HAP-1 (cell line): ENCODE results near the gene TASOR2.

ENCODE experiments used
- DNase-seq, 2 experiments: peaks; one replicate each; pipeline ENCODE4 v3.0.0-alpha.2; 2016 to 2020; ENCODE audit warnings: low spot score in 2 of 2
- H3K27me3 ChIP-seq: fragments of 250-450 bp; sonication (Bioruptor Pico); 2 replicates; pipeline ENCODE4 v1.5.1; 2020; ENCODE audit warnings: low read depth, mild to moderate bottlenecking, moderate library complexity
- H3K36me3 ChIP-seq: fragments of 250-450 bp; sonication (Bioruptor Pico); replicated peaks from 2 replicates; pipeline ENCODE4 v1.5.1; 2020; ENCODE audit warnings: mild to moderate bottlenecking
- H3K4me1 ChIP-seq: fragments of 250-450 bp; sonication (Bioruptor Pico); 2 replicates; pipeline ENCODE4 v1.5.1; 2020; ENCODE audit warnings: mild to moderate bottlenecking
- H3K4me3 ChIP-seq: fragments of 250-450 bp; sonication (Bioruptor Pico); 2 replicates; pipeline ENCODE4 v1.5.1; 2020; ENCODE audit warnings: mild to moderate bottlenecking, moderate library complexity
- H3K9me3 ChIP-seq: fragments of 250-450 bp; sonication (Bioruptor Pico); 2 replicates; pipeline ENCODE4 v1.5.1; 2020; ENCODE audit warnings: mild to moderate bottlenecking, moderate library complexity
- in situ Hi-C: fragments of 300-500 bp; cut with MboI; formaldehyde crosslinking; loops from 3 replicates; pipeline ENCODE4 v1.14.3; 2020; ENCODE audit warnings: low sequenced_read_pairs, inconsistent platforms, mixed read lengths

TASOR2 gene, protein sequence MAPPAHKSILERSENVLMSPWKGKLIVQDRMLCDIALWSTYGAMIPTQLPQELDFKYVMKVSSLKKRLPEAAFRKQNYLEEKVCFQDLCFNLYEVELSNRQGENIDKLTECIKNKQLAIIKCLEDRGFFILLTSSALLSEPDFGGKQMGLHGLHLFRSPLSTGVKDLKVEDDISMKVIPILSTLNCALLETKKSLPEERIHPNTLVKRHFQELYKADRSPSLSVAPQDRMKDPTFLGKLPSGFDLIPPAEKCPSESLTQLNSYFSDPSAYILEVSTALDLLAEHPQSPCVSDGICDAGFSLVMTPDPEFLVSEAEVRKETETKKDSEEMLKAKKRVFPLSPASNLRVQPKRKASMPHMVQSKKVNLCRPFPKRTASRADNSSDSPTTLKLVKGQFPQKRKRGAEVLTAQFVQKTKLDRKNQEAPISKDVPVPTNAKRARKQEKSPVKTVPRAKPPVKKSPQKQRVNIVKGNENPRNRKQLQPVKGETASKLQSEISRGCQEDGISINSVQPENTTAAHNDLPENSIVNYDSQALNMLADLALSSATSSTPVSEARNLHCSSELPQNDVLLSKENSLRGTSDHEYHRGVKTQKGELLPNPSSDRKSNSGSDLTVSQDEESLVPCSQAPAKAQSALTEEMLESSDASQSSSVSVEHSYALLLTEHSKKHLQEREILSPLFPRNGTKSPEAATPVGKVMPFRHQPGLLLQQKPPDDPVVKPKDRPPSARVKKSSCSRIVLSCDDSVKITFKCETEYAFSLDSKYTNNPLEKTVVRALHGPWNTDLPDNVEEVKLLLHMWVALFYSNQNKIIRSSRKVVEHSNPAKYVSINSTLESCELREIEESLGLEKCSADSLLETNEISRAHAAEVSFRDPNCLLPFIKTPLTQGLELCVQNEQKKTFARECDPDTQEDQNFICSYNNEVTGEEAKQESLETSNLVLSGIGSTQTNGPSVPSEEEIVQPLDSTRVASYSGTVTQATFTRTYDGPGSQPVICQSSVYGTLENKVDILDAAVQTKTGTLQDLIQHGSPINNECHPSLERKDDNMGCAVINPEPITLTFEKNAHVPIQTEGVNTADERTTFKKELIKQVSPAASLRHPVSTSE (N-terminal part only)

GRCh38 chr10:5684318-5684970 lies at the start of gene TASOR2:
Gene TASOR2, plus strand, starts transcription at chr10:5684838. Its CDS starts 35,805 bp downstream, at chr10:5720643.
- Histone ChIP-seq H3K9me3 (peaks cover 4% of the 10 kb centered on the region; the same call in 1 of the 2 replicates), H3K4me1 (peaks cover 15% of the 10 kb centered on the region), H3K36me3 (no peaks in the 10 kb centered on the region), H3K4me3 (peak within 1 kb of the TSS; percentile 76), H3K27me3 (peaks cover 3% of the 10 kb centered on the region)
- peak; percentile 97 to 98 for DNase-seq
- in situ Hi-C loops: no loop called here

GRCh38 chr10:5634918-5635317 lies 49.7 kb upstream of the TASOR2 start:
- in situ Hi-C loops: no loop called here
- no peak overlapping the region for H3K4me3 ChIP-seq
- DNase-seq: no peak
- no peaks in the 10 kb centered on the region for H3K27me3 ChIP-seq
- no peaks in the 10 kb centered on the region for H3K9me3 ChIP-seq
- peaks cover 2% of the 10 kb centered on the region for H3K36me3 ChIP-seq
- H3K4me1 ChIP-seq: no peaks in the 10 kb centered on the region

GRCh38 chr10:5638494-5638893 lies 46.1 kb upstream of the TASOR2 start:
- in situ Hi-C loops: no loop called here
- Histone ChIP-seq H3K9me3 (no peaks in the 10 kb centered on the region), H3K27me3 (no peaks in the 10 kb centered on the region), H3K4me1 (no peaks in the 10 kb centered on the region), H3K36me3 (peaks cover 20% of the 10 kb centered on the region), H3K4me3 (no peak overlapping the region)
- no peak for DNase-seq

DNA sequence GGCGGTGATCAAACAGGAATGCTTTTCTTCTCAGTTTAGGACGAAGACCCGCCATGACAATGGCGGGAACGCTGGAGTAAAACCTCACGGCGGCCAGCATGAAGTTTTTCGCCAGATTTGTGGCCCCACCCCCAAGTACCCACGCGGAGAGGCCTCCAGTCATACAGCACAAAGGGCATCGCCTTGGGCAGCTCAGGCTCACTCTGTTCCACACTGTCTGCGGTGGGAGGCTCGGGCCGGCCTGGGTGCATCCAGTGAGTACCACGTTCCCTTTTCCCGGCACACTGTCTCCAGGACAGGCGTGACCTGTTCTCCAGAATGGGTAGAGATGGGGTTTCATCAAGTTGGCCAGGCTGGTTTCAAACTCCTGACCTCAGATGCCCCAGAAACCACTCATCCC lies 45.6 kb upstream of the TASOR2 start:
- no peak for DNase-seq
- Histone ChIP-seq H3K4me3 (no peak overlapping the region), H3K4me1 (no peaks in the 10 kb centered on the region), H3K9me3 (no peaks in the 10 kb centered on the region), H3K36me3 (peaks cover 20% of the 10 kb centered on the region), H3K27me3 (no peaks in the 10 kb centered on the region)
- in situ Hi-C loops: no loop called here

DNA sequence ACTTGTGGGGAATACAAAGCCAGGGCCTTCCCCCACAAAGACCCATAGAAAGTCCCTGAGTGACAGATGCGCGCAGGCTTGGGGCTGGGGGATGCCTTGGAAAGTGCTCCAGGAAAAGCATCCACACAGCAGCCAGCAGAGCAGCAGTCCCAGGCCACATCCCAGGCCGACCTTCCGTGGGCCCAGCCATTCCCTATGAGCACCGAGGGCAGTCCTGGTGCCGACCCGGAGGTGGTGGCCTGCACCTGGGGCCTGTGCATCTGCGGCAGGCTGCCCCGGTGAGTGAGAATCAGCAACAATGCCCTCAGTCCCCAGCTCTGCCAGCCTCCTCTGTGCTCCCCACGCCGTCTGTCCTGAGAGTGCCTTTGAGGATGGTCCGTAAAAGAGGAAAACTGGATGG lies 44.6 kb upstream of the TASOR2 start:
- no peaks in the 10 kb centered on the region for H3K9me3 ChIP-seq
- no peaks in the 10 kb centered on the region for H3K27me3 ChIP-seq
- no peak for DNase-seq
- peaks cover 24% of the 10 kb centered on the region for H3K36me3 ChIP-seq
- H3K4me3 ChIP-seq: no peak overlapping the region
- in situ Hi-C loops: no loop called here
- no peaks in the 10 kb centered on the region for H3K4me1 ChIP-seq

GRCh38 chr10:5640501-5640900 lies 44.1 kb upstream of the TASOR2 start:
- H3K9me3 ChIP-seq: no peaks in the 10 kb centered on the region
- no peak for DNase-seq
- no peaks in the 10 kb centered on the region for H3K27me3 ChIP-seq
- in situ Hi-C loops: no loop called here
- H3K4me1 ChIP-seq: no peaks in the 10 kb centered on the region
- no peak overlapping the region for H3K4me3 ChIP-seq
- H3K36me3 ChIP-seq: peaks cover 24% of the 10 kb centered on the region

DNA sequence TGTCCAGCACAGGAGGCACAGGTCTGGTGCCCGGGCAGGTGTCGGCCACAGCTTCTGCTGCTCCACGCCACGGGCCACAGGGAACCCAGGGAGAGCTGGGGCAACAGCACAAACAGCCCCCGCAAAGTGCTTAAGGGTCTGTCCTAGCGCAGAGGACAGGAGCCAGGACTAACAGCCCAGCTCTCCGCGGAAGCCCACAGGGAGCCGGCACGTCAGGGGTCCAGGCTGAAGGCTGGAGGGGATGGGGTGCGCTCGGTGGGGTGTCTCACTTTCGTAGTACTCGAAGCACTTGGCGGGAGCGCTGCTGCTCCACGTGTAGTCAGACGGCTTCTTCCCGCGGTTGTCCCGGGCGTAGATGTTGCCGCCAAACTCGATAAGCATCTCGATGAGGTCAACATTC lies 43.1 kb upstream of the TASOR2 start:
- Histone ChIP-seq H3K4me3 (no peak overlapping the region), H3K36me3 (peaks cover 24% of the 10 kb centered on the region), H3K27me3 (no peaks in the 10 kb centered on the region), H3K4me1 (no peaks in the 10 kb centered on the region), H3K9me3 (no peaks in the 10 kb centered on the region)
- DNase-seq: no peak
- in situ Hi-C loops: no loop called here

DNA sequence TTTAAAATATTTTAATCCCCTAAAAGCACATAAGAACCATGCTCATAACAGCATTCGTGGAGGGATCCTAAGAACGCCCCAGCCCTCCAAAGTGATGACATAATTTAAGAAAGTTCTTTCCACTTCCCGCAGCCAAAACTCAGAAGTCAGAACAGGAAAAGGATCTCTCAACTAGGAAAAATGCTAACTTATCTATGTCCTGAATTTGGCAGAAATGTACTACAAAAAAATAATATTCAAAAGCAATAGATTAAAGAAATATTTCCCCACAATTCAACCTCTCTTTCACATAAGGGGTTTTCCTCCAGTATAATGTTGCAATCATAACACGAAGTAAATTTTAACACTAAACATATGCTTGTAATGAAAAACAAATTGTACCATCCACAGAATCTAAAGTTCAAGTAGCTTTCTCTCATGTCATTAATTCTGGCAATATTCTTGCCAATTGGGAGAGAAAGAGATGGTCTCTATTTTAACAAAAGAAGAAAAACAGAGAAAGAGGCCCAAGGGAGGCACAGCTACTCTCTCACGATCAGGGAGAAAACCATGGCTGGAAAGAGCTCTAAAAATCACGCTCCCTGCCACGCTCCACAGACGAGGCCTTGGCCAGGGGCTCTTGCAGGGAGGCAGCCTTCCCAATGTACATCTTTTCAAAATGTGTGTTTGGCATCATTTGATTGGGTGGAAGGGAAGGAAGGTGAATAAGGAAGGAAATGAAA lies 41.1 kb upstream of the TASOR2 start:
- Histone ChIP-seq H3K4me1 (no peaks in the 10 kb centered on the region), H3K36me3 (peaks cover 24% of the 10 kb centered on the region), H3K9me3 (no peaks in the 10 kb centered on the region), H3K4me3 (no peak overlapping the region), H3K27me3 (no peaks in the 10 kb centered on the region)
- in situ Hi-C loops: no loop called here
- no peak for DNase-seq

DNA sequence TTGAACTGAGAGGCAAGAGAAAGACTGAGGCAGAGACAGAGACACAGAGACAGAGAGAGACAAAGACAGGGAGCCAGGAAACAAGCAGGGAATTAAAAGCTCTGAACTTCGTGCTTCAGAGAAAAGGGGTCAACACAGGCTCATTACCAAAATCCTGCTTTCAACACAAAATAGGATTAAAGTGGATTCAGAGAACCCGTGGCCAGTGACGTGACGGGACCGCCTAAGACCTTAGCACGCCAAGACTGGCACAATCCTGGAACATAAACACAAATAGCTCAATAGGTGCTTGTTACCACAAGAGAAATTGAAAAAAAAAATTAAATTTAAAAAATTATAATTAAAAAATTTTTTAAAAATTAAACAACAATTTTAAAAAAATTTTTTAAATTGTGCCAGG lies 39.7 kb upstream of the TASOR2 start:
- in situ Hi-C loops: no loop called here
- Histone ChIP-seq H3K4me1 (no peaks in the 10 kb centered on the region), H3K4me3 (no peak overlapping the region), H3K27me3 (no peaks in the 10 kb centered on the region), H3K9me3 (no peaks in the 10 kb centered on the region), H3K36me3 (peaks cover 22% of the 10 kb centered on the region)
- DNase-seq: no peak

DNA sequence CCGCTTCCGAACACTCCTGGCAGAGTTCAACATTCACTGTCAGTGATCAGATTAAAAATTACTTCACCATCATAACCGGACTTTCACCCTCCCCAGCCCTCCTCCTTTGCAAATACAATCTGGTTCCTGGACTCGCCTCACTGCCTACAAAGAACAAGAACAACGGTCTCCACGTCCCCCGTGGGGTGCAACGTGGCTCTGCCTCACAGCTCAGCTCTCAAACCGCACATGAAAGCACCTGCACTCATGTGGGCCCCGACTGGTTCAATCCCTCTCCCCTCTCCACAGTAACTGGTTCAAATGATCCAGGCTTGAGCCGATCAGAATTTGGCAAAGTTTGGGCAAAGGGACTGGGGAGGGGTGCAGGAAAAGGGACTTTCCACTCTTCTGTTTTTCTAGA lies 39.3 kb upstream of the TASOR2 start:
- no peaks in the 10 kb centered on the region for H3K9me3 ChIP-seq
- H3K4me1 ChIP-seq: no peaks in the 10 kb centered on the region
- H3K36me3 ChIP-seq: peaks cover 17% of the 10 kb centered on the region
- no peaks in the 10 kb centered on the region for H3K27me3 ChIP-seq
- in situ Hi-C loops: no loop called here
- no peak overlapping the region for H3K4me3 ChIP-seq
- no peak for DNase-seq

GRCh38 chr10:5645944-5646617 lies 38.6 kb upstream of the TASOR2 start:
- no peaks in the 10 kb centered on the region for H3K4me1 ChIP-seq
- H3K36me3 ChIP-seq: peaks cover 11% of the 10 kb centered on the region; the same call in 1 of the 2 replicates
- in situ Hi-C loops: no loop called here
- no peaks in the 10 kb centered on the region for H3K9me3 ChIP-seq
- H3K4me3 ChIP-seq: no peak overlapping the region
- H3K27me3 ChIP-seq: no peaks in the 10 kb centered on the region
- no peak for DNase-seq

GRCh38 chr10:5647507-5648240 lies 37.0 kb upstream of the TASOR2 start:
- no peaks in the 10 kb centered on the region for H3K4me1 ChIP-seq
- no peaks in the 10 kb centered on the region for H3K27me3 ChIP-seq
- in situ Hi-C loops: no loop called here
- no peak for DNase-seq
- H3K4me3 ChIP-seq: no peak overlapping the region
- H3K36me3 ChIP-seq: peaks cover 5% of the 10 kb centered on the region; the same call in 1 of the 2 replicates
- no peaks in the 10 kb centered on the region for H3K9me3 ChIP-seq
